GM19463 (cell line): ENCODE data around the gene SNRPE.
"Not testable (repeated sequence)": the region's sequence is repeated elsewhere in the genome, so short reads cannot be mapped to it uniquely, and the experiment has no call there.

Experiments
- ATAC-seq: cut with Tn5 transposase; IDR thresholded peaks from one replicate; pipeline ENCODE4 v1.9.1; 2021; ENCODE audit warnings: mild to moderate bottlenecking, moderate library complexity; ENCODE audit not compliant: unreplicated experiment

Gene SNRPE

DNA sequence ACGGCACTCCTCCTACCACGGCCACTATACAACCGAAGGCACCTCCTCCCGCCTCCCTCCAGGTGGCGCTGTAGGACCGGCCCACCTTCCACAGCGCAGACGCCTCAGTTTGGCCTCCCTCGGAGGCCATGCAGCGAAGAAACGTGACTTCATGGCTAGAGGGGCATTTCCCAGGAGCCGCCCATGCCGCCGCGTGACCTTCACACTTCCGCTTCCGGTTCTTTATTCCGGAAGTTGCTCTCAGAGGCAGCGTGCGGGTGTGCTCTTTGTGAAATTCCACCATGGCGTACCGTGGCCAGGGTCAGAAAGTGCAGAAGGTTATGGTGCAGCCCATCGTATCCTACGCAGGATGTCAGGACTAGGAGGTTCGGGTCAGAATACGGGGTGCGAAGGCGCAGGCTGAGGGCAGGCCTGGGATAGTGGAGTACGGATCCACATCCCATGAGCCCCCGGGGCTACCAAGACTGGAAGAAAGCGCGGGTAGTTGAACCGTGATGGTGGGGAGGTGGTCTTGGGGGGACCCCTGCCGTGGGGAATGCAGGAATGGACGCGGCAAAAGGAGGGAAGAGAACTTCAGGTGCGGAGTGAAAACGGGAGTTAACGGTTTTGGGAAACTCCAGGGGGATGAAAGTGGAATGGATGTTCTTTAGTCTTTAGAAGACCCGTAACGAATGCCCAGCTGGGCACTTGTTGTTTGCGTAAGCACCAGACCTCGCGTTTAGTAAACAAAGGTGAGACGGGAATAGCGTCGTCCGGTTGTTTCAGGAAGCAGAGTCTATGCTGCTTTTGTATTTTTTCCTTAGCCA, at the start of gene SNRPE:
TSS of gene SNRPE (plus strand) at position 221 of the 806 bp plus-strand sequence. CDS start at position 282, 61 bp downstream.
- ATAC-seq, result peak; percentile 94

DNA sequence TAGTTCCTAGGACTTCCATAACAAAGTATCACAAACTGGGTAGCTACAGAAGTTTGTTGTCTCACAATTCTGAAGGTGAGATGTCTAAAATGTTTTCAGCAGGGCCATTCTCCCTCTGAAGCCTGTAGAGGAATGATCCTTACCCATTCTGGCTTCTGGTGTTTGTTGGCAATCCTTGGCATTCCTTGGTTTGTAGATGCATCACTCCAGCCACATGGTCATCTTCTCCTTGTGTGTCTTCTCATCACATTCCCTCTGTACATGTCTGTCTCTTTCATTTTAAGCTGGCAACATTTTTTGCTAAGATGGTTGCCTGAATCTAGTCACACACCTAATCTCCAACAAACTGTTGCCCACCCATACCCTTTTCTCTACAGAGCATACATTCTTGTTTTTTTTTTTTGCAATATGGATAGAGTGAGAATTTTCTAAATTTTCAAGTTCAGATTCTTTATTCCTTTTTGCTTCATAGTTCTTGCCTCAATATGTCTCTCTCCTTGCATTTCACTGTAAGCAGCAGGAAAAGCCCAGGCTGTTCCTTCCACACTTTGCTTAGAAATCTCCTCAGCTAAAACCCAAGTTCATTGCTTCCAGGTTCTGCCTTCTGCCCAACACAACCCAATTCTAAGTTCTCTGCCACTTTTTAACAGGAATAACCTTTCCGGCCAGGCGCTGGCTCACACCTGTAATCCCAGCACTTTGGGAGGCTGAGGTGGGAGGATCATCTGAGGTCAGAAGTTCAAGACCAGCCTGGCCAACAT, 47.6 kb upstream of the SNRPE start:
- no peak for ATAC-seq

DNA sequence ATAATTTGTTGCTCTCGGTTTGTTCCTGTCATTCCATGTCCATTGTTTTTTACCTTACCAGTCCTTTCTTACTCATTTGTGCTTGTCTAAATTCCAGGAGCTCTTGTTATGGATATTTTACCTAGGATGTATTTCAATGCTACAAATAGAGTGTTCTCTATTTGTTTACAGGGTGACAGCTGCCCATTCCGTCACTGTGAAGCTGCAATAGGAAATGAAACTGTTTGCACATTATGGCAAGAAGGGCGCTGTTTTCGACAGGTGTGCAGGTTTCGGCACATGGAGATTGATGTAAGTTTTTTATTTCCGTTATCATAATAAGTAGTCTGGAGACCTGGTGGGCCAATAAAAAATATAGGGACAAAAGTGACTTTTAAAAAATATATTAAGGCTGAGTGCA, 43.0 kb upstream of the SNRPE start:
- no peak for ATAC-seq

DNA sequence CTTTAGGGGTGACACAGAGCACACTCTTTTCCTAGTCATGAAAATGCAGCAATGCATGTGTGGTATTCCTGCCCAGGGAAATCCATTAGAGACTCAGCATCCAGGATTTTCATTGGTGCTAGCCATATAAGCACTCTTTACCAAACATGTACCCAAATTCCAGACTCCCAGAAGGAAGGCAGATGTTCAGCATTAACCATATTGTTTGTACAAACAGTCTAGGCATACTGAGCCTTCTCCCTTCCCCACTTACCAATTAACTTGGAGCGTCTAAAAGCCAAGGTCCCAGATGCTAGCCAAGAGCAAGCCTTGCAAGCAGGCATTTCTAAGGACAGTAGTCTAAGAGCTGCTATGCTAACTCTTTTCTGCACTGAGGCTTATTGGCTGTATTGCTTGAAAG, 38.1 kb upstream of the SNRPE start:
- no peak for ATAC-seq

DNA sequence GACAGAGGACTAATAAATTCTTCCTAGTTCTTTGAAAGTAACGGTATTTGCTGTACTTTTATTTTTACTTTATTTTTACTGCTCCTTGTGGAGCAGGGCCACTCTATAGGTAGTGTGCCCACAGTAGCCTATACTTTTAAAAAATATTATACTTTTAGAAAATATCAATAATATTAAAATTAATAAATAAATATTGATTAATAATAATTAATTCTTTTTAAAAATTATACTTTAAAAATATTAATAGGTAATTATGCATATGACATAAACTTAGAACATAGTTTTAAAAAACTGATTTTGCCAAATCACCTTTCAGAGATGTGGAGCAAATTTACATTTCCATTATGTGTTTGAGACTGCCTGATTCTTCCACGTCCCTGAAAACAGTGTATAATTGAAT, 35.2 kb upstream of the SNRPE start:
- ATAC-seq, result no peak

DNA sequence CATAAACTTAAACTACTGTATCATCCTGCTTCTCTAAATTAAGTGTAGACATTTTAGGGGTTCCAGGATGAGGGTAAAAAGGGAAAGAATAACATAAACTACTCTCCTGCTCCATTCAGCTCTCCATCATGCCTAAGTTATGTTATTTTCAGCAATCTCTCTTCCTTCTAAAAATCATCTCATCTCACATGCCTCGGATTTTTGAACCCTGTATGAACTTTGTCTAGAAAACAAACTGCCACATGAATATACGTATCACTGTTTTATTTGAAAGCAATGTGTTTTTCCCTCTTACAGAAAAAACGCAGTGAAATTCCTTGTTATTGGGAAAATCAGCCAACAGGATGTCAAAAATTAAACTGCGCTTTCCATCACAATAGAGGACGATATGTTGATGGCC, 33.4 kb upstream of the SNRPE start:
- no peak for ATAC-seq

DNA sequence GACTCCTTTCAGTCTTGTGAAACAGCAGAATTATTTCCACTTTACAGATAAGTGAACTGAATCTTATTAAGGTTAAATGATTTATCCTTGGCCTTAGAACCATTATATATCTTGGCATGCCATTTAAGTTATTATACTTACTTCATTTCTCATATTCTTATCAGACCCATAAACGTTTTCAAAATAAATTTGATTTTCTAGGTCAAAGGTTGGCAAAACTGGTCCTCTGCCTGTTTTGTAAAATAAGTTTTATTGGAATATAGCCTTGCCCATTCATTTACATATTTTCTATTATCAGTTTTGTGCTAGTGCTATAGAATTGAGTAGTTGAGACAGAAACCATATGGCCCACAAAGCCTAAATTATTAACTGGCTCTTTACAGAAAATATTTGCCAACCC, 32.9 kb upstream of the SNRPE start:
- ATAC-seq, result no peak

DNA sequence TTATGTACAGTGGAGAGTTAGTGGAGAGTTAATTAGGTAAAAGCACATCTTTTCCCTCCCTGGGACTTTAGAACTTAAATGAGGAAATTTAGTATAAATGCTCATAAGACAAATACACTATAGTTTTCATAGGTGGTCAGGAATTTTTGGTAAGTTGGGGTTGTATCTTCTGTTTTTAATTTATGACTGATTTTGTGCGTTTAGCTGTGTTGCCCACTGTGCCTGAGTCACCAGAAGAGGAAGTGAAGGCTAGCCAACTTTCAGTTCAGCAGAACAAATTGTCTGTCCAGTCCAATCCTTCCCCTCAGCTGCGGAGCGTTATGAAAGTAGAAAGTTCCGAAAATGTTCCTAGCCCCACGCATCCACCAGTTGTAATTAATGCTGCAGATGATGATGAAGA, 32.2 kb upstream of the SNRPE start:
- not testable (repeated sequence) for ATAC-seq

DNA sequence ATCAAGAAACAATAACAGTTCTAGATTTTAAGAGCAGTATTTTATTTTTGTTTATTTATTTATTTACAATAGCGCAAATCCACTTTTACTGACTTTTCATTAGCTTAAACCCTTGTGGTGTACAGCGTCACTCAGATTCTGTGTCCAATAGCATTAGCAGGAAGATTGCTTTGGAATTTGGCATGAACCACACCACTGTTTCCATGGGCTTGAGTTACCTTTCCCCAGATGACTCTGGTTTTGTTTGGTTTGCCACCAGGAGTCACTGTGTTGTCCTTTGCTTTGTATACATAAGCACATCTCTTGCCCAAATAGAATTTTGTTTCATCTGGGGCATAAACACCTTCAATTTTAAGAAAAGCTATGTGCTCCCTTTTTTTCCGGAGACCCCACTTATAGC, 25.9 kb upstream of the SNRPE start:
- ATAC-seq, result no peak

DNA sequence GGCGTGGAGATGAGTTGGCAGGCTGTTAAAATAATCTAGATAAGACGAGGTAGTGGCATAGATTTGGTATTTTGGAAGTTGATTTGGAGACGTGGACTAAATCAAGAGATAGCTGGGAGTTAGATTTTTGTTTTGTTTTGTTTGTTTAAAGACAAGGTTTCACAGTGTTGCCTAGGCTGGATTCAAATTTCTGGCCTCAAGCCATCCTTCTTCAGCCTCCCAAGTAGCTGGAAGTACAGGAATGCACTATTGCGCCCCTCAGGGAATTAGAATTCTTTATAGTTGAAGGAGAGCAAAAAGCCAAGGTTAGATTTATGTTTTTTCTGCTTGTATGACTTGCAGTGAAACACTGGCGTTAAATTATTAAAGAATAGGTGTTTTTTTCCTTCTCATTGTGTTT, 22.3 kb upstream of the SNRPE start:
- no peak for ATAC-seq

DNA sequence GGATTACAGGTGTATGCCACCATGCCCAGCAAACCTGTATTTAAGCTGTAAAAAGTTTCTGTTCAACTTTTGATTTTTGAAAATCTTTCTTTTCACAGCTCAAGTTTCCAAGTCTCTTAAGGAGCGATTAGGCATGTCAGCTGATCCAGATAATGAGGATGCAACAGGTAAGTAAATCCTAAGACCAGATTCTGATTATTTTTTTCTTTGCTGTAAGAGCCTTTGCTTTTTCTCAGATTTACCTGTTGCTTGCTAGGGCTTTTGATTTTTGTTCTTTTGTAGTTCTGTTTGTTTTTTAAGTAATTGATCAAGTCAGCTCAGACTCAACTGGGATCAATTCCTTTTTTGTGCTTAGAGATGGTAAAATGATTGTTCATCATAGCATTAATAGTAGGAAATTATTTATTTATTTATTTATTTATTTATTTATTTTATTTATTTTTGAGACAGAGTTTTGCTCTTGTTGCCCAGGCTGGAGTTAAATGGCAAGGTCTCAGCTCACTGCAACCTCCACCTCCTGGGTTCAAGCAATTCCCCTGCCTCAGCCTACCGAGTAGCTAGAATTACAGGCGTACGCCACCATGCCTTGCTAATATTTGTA, 21.1 kb upstream of the SNRPE start:
- no peak for ATAC-seq

DNA sequence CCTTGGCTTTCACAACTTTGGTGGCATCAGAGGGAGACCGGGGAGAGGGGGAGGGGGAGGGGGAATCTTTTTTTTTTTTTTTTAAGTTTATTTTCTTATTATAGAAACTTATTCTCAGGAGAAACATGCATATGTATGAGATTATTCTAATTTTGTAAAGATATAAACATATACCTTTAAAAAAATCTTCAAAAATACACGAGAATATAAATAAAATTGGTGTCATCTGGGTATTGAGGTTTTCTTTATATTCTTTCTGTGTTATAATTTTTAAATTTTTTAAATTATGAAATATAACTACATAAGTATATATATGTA, 18.9 kb upstream of the SNRPE start:
- no peak for ATAC-seq

DNA sequence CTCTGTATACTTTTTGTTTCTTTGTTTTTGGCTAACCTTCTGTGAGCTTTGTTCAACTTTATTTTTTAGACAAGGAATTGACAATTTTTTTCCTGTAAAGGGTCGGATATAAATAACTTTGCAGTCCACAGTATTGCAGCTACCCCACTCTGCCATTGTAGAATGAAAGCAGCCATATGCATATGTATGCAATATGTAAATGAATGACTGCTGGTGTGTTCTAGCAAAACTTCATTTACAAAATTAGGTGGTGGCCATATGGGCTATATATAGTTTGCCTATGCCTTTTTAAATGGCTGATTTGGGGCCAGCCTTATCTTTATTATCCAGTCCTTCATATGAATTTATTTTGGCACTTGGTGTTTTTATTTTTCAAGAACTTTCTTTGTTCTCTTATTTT, 18.0 kb upstream of the SNRPE start:
- ATAC-seq, result no peak

DNA sequence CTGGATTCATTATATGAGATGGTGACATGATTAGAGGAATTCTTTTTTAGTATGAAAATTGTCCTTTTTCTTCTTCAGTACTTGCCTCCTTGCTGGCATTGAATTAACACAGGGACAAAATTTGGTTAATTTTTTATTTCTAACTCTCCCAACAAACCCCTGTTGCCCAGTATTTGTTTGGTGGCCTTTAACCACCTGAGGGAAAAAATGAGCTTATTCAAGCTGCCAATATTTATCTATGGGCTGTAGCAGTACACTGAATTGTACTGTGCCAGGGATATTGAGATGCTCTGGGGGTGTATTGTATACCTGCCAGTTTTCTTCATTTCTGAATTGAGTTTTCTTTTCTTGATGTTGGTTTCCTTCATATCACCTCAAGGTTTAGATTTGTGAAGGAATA, 8.3 kb upstream of the SNRPE start:
- not testable (repeated sequence) for ATAC-seq

DNA sequence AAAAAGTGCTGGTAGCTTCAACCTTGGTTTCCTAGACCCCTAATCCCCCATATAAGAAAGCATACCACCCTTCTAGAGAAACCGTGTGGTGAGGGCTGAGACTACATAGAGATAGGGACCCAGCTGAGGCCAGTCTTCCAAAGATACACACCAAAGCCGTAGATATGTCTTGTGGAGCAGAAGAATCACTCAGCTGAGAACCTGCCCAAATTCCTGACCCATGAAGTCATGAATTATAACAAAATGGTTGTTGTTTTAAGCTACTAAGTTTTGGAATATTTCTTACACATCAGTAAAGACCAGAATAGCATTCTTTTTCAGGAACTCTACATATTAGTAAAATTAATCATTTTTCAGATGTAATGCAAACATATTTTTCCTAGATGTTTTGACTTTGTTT, 3.3 kb upstream of the SNRPE start:
- ATAC-seq, result no peak

DNA sequence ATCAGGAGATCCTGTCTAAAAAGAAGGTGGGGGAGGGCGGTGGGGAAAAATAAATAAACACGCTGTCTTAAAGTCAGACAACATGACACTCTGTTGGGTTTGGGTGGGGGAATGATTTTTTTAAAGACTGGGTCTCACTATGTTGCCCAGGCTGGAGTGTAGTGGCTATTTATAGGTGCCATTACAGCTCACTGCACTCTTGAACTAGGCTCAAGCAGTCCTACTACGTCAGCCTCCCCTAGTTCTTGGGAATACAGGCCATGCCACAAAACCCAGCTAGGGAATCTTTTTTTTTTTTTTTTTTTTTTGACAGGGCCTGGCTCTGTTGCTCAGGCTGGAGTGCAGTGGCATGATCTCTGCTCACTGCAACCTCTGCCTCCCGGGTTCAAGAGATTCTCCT, 2.4 kb upstream of the SNRPE start:
- ATAC-seq, result no peak

DNA sequence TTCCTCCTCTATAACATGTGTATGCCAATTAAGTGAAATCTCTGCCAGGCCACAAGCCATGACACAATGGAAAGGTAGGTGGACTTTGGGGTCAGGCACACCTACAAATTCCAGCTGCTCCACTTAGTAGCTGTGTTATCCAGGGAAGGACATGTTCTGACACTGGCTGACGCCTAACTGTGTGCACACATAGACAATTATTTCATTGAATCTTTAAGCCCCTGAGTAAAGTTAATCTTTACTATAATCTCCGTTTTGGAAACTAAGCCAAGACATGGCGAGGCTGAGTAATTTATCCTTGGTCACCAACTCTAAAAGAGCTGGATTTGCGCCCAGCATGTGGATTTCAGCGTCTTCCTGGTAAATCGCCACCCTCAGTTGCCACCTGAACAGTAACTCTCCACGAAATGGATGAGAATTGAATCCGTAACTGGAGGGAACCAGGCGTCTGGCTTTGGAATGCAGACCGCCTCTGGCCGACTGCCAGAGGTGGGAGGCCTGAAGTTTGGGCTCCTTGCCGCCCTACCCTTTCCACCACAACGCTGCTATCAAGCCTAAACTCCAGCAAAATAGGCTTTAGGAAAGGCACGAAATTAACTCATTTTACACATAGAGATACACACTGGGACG, 888 bp upstream of the SNRPE start:
- ATAC-seq, result no peak

DNA sequence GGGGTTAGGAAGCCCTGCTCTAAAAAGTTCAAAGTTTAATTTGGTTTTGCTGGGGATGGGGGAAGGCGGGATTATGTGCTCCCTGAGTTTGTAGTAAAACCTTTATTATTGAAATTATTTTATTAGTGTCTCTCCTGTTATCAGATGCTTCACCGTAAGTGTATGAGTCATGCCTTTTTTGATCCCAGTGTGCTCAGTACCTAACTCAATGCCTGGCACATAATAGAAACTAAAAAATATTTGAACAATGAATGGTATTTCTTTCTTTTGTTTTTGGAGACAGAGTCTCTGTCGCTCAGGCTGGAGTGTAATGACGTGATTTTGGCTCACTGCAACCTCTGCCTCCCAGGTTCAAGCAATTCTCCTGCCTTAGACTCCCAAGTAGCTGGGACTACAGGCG, 6.4 kb downstream of the SNRPE start:
- ATAC-seq, result no peak

DNA sequence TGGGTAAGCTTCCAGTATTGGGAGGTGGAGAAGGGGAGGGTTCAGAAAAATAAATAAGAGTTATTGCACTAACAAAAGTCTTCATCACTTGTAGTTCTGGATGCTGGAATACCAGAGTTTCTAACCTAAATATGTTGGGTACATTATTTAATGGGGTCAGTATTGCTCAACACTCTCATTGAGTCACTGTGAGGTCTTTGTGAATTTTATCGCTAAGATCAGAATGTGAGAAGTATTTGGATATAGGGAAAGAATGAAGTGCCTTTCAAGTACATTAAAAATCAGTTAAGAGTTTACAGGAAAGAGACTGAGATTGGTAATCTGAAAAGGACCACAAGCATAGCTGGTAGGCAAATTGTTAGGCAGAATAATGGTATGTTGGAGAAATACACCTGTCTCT, 8.8 kb downstream of the SNRPE start:
- ATAC-seq, result no peak

DNA sequence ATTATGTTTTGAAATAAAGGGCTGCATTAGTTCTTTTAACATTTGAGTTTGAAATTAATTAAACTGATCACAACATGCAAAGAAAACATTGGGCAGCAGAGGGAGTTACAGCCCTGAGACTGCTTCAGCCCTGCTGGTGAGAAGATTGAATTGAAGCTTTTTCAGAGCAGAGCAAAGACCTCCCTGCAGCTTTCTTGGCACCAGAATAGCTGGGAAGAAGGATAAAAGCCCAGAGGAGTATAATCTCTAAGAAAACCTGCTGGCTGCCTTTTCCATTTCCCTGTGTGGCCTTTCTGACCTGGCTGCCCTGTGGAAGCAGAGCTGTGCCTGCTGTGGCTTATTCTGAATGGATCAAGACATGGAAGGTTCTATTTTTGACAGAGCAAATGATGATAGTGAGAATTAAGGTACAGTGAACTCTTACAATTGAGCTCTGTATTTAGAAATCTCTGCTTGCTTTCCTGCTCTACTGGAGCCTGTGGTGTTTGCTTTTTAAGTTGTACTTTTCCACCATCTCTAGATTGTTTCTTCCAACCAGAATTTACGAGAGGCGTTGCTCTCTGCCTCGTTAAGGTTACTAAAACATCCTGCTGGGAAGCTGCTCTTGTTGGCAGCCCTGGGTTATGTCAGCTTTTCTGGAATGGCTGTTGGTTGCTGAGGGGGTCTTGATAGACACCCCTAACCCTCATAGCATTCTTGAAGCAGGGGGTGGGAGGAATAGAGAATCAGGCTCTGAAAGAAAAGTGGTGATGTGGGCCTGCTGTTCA, 9.9 kb downstream of the SNRPE start:
- no peak for ATAC-seq

DNA sequence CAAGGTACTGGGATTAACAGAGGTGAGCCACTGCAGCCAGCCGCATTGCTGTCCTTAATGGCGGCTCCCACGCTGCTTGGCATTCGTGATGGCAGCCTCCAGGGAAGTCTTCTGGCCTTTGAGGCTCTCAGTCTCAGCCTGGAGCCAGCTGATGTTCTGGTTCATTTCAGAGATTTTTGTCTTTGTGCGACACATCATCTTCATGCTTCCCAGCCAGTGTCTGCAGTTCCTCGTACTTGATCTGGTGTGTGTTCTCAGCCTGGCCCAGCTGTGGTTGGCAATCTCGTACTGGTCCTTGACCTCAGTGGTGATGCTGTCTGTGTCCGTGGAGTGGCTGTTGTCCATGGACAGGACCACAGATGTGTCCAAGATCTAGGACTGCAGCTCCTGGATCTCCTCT, 11.7 kb downstream of the SNRPE start:
- ATAC-seq, result no peak
